C4-2B (cell line): Measurements from ENCODE around the gene SLC8A1.

Experiments used
- H3K27ac ChIP-seq: fragments of 450-650 bp; 2 replicates; pipeline ENCODE4 v1.5.1; 2017
- CTCF ChIP-seq: fragments of 450-650 bp; conservative IDR thresholded peaks from 2 replicates; pipeline ENCODE4 v1.5.1; 2017; ENCODE audit warnings: mild to moderate bottlenecking
- ZFX ChIP-seq: fragments of 450-650 bp; IDR thresholded peaks from 2 replicates; pipeline ENCODE4 v1.6.1; 2017

Gene SLC8A1

GRCh38 chr2:40109381-40109780, 342.5 kb downstream of the SLC8A1 start:
- TF ChIP-seq CTCF: no peak
- no peak for TF ChIP-seq ZFX
- no peak overlapping the region for H3K27ac ChIP-seq

- TF ChIP-seq ZFX (no peak), CTCF (no peak)
- no peak overlapping the region for H3K27ac ChIP-seq
Observed at GRCh38 chr2:40108851-40109250, 343.0 kb downstream of the SLC8A1 start.

GRCh38 chr2:40106061-40106460, 345.8 kb downstream of the SLC8A1 start:
- TF ChIP-seq ZFX (no peak), CTCF (no peak)
- no peak overlapping the region for H3K27ac ChIP-seq

- no peak overlapping the region for H3K27ac ChIP-seq
- TF ChIP-seq ZFX (no peak), CTCF (no peak)
Observed at GRCh38 chr2:40105593-40105992, 346.3 kb downstream of the SLC8A1 start.

- TF ChIP-seq CTCF (no peak), ZFX (no peak)
- H3K27ac ChIP-seq: no peak overlapping the region
Observed at GRCh38 chr2:40103590-40103989, 348.3 kb downstream of the SLC8A1 start.

GRCh38 chr2:40103163-40103562, 348.7 kb downstream of the SLC8A1 start:
- no peak overlapping the region for H3K27ac ChIP-seq
- TF ChIP-seq CTCF (no peak), ZFX (no peak)

- H3K27ac ChIP-seq: no peak overlapping the region
- TF ChIP-seq CTCF: no peak
- TF ChIP-seq ZFX: no peak
Observed at GRCh38 chr2:40102447-40102846, 349.4 kb downstream of the SLC8A1 start.
